Colonic mucosa (tissue), 4 donors: Measurements from ENCODE around the gene EIF4E1B. TPM values are rescaled to one million over a fixed set of nuclear protein-coding genes. Genes with fewer than 3 reads are reported as not detected.

Source experiments
- DNase-seq: peaks from one replicate; pipeline ENCODE4 v3.0.0-alpha.2; 2020
- H3K27ac ChIP-seq: fragments of 200-600 bp; one replicate; pipeline ENCODE4 v1.8.0; 2021
- H3K27me3 ChIP-seq: fragments of 200-600 bp; one replicate; pipeline ENCODE4 v1.8.0; 2021
- H3K36me3 ChIP-seq: fragments of 200-600 bp; one replicate; pipeline ENCODE4 v1.8.0; 2021
- H3K4me1 ChIP-seq: fragments of 200-600 bp; one replicate; pipeline ENCODE4 v1.8.0; 2021; ENCODE audit warnings: mild to moderate bottlenecking
- H3K4me3 ChIP-seq: fragments of 200-600 bp; one replicate; pipeline ENCODE4 v1.8.0; 2021
- H3K9ac ChIP-seq, 2 donors: one replicate each; pipeline ENCODE4 v1.7.0; 2013; ENCODE audit warnings: control low read depth in 2 of 2, low read depth in 2 of 2, low read length in 2 of 2
- H3K9me3 ChIP-seq: fragments of 200-600 bp; one replicate; pipeline ENCODE4 v1.8.0; 2021
- CTCF ChIP-seq: fragments of 200-600 bp; IDR thresholded peaks from one replicate; pipeline ENCODE4 v1.8.0; 2022; ENCODE audit warnings: antibody characterized with exemption, mild to moderate bottlenecking
- intact Hi-C: fragments of 100-400 bp; cut with DNase I; formaldehyde crosslinking; loops from one replicate; pipeline ENCODE4 v1.14.1; 2022
- total RNA-seq, 2 donors: library from RNA; stranded (reverse); fragmentation: NEBNext Ultra II Directional in 1 of 2; extraction: Animal tissue kit (Norgen Biotek cat#: 25700) in 1 of 2; gene quantifications; one replicate each; pipeline ENCODE4 v1.2.1, GENCODE V29; 2021
- donor health status: healthy.
- donor health status: DM: no; HTN: no; CAD: no.
- donor health status: DM: no; HTN: no; CAD: no.

The EIF4E1B gene
- total RNA-seq, 2 donors from 2014 or later: not detected

GRCh38 chr5:176636426-176636825, 6.0 kb downstream of the EIF4E1B start:
- Histone ChIP-seq H3K27ac (no peak overlapping the region), H3K4me1 (no peaks in the 10 kb centered on the region), H3K9ac (no peak overlapping the region), H3K9me3 (no peaks in the 10 kb centered on the region), H3K36me3 (no peaks in the 10 kb centered on the region), H3K27me3 (peaks cover 9% of the 10 kb centered on the region), H3K4me3 (no peak overlapping the region)
- DNase-seq: no peak
- intact Hi-C loops: no loop called here
- TF ChIP-seq CTCF: no peak

GRCh38 chr5:176637556-176637955, 7.1 kb downstream of the EIF4E1B start:
- TF ChIP-seq CTCF: no peak
- H3K9ac ChIP-seq: no peak overlapping the region
- no peaks in the 10 kb centered on the region for H3K27me3 ChIP-seq
- H3K27ac ChIP-seq: no peak overlapping the region
- no peaks in the 10 kb centered on the region for H3K9me3 ChIP-seq
- no peaks in the 10 kb centered on the region for H3K4me1 ChIP-seq
- DNase-seq: no peak
- no peak overlapping the region for H3K4me3 ChIP-seq
- intact Hi-C loops: no loop called here
- H3K36me3 ChIP-seq: no peaks in the 10 kb centered on the region

GRCh38 chr5:176638437-176638836, 8.0 kb downstream of the EIF4E1B start:
- intact Hi-C loops: no loop called here
- no peak overlapping the region for H3K27ac ChIP-seq
- no peak overlapping the region for H3K9ac ChIP-seq
- no peak for TF ChIP-seq CTCF
- no peaks in the 10 kb centered on the region for H3K9me3 ChIP-seq
- no peaks in the 10 kb centered on the region for H3K36me3 ChIP-seq
- H3K4me1 ChIP-seq: no peaks in the 10 kb centered on the region
- DNase-seq: no peak
- H3K27me3 ChIP-seq: no peaks in the 10 kb centered on the region
- H3K4me3 ChIP-seq: no peak overlapping the region

- Histone ChIP-seq H3K9ac (no peak overlapping the region), H3K27me3 (no peaks in the 10 kb centered on the region), H3K9me3 (no peaks in the 10 kb centered on the region), H3K27ac (no peak overlapping the region), H3K4me1 (no peaks in the 10 kb centered on the region), H3K4me3 (no peak overlapping the region), H3K36me3 (no peaks in the 10 kb centered on the region)
- intact Hi-C loops: no loop called here
- TF ChIP-seq CTCF: no peak
- DNase-seq: no peak
Observed at GRCh38 chr5:176639208-176639607, 8.7 kb downstream of the EIF4E1B start.

- TF ChIP-seq CTCF: no peak
- no peaks in the 10 kb centered on the region for H3K4me1 ChIP-seq
- H3K27ac ChIP-seq: no peak overlapping the region
- no peak overlapping the region for H3K4me3 ChIP-seq
- no peaks in the 10 kb centered on the region for H3K27me3 ChIP-seq
- no peak overlapping the region for H3K9ac ChIP-seq
- intact Hi-C loops: no loop called here
- DNase-seq: no peak
- no peaks in the 10 kb centered on the region for H3K36me3 ChIP-seq
- H3K9me3 ChIP-seq: no peaks in the 10 kb centered on the region
Observed at GRCh38 chr5:176639981-176640380, 9.5 kb downstream of the EIF4E1B start.

GRCh38 chr5:176640616-176641015, 10.1 kb downstream of the EIF4E1B start:
- no peak overlapping the region for H3K27ac ChIP-seq
- intact Hi-C loops: no loop called here
- H3K36me3 ChIP-seq: no peaks in the 10 kb centered on the region
- DNase-seq: no peak
- no peaks in the 10 kb centered on the region for H3K9me3 ChIP-seq
- no peak overlapping the region for H3K4me3 ChIP-seq
- TF ChIP-seq CTCF: no peak
- H3K4me1 ChIP-seq: no peaks in the 10 kb centered on the region
- no peaks in the 10 kb centered on the region for H3K27me3 ChIP-seq
- no peak overlapping the region for H3K9ac ChIP-seq
